Mesothelial cell of epicardium (in vitro differentiated cells): ENCODE results near the gene GALNT18. TPM values are rescaled to one million over a fixed set of nuclear protein-coding genes. Genes with fewer than 3 reads are reported as not detected.

ENCODE experiments used
- DNase-seq, 2 experiments: peaks; one replicate each; pipeline ENCODE4 v3.0.0; 2021; ENCODE audit warnings: low spot score in 2 of 2; ENCODE audit not compliant: unreplicated experiment in 2 of 2
- H3K27ac Mint-ChIP-seq: 2 replicates; pipeline ENCODE4 v1.8.0; 2021; ENCODE audit warnings: mixed read lengths
- H3K27me3 Mint-ChIP-seq: 2 replicates; pipeline ENCODE4 v1.8.0; 2021; ENCODE audit warnings: low read depth, mixed read lengths
- H3K36me3 Mint-ChIP-seq: 2 replicates; pipeline ENCODE4 v1.8.0; 2021; ENCODE audit warnings: mixed read lengths
- H3K4me1 Mint-ChIP-seq: 2 replicates; pipeline ENCODE4 v1.8.0; 2021; ENCODE audit warnings: mixed read lengths
- H3K4me3 Mint-ChIP-seq: 2 replicates; pipeline ENCODE4 v1.8.0; 2021; ENCODE audit warnings: mild to moderate bottlenecking, moderate library complexity, mixed read lengths
- H3K9me3 Mint-ChIP-seq: 2 replicates; pipeline ENCODE4 v1.8.0; 2021; ENCODE audit warnings: mixed read lengths
- total RNA-seq: library from RNA; stranded (reverse); gene quantifications from 3 replicates; pipeline ENCODE4 v1.2.1, GENCODE V29; 2021
- TF ChIP-seq, protein P1 (sequence below): fragments of 200-600 bp; sonication (generic); IDR thresholded peaks from one replicate; pipeline ENCODE4 v1.5.0; 2021; ENCODE audit warnings: antibody characterized with exemption; ENCODE audit not compliant: unreplicated experiment

Gene GALNT18
- total RNA-seq, 1 donor from 2014 or later: 4.2 TPM

GRCh38 chr11:11291041-11292015, 330.5 kb downstream of the GALNT18 start:
- no peak overlapping the region for H3K27ac Mint-ChIP-seq
- TF ChIP-seq, protein P1, sequence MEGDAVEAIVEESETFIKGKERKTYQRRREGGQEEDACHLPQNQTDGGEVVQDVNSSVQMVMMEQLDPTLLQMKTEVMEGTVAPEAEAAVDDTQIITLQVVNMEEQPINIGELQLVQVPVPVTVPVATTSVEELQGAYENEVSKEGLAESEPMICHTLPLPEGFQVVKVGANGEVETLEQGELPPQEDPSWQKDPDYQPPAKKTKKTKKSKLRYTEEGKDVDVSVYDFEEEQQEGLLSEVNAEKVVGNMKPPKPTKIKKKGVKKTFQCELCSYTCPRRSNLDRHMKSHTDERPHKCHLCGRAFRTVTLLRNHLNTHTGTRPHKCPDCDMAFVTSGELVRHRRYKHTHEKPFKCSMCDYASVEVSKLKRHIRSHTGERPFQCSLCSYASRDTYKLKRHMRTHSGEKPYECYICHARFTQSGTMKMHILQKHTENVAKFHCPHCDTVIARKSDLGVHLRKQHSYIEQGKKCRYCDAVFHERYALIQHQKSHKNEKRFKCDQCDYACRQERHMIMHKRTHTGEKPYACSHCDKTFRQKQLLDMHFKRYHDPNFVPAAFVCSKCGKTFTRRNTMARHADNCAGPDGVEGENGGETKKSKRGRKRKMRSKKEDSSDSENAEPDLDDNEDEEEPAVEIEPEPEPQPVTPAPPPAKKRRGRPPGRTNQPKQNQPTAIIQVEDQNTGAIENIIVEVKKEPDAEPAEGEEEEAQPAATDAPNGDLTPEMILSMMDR: no peak
- DNase-seq: no peak
- no peak overlapping the region for H3K4me3 Mint-ChIP-seq
- peaks cover 17% of the 10 kb centered on the region for H3K27me3 Mint-ChIP-seq
- H3K4me1 Mint-ChIP-seq: peaks cover 5% of the 10 kb centered on the region
- no peaks in the 10 kb centered on the region for H3K9me3 Mint-ChIP-seq
- H3K36me3 Mint-ChIP-seq: no peaks in the 10 kb centered on the region

- H3K9me3 Mint-ChIP-seq: no peaks in the 10 kb centered on the region
- TF ChIP-seq, protein P1: no peak
- peaks cover 5% of the 10 kb centered on the region for H3K4me1 Mint-ChIP-seq
- no peak overlapping the region for H3K4me3 Mint-ChIP-seq
- H3K36me3 Mint-ChIP-seq: no peaks in the 10 kb centered on the region
- DNase-seq: no peak
- H3K27me3 Mint-ChIP-seq: peaks cover 21% of the 10 kb centered on the region
- no peak overlapping the region for H3K27ac Mint-ChIP-seq
Measured at GRCh38 chr11:11290354-11290753, 331.5 kb downstream of the GALNT18 start.

- Mint-ChIP-seq H3K9me3 (no peaks in the 10 kb centered on the region), H3K36me3 (no peaks in the 10 kb centered on the region), H3K4me1 (peaks cover 5% of the 10 kb centered on the region), H3K27ac (no peak overlapping the region), H3K4me3 (no peak overlapping the region), H3K27me3 (peaks cover 21% of the 10 kb centered on the region)
- TF ChIP-seq, protein P1: no peak
- no peak for DNase-seq
Measured at GRCh38 chr11:11289669-11290068, 332.1 kb downstream of the GALNT18 start.

GRCh38 chr11:11288972-11289616, 332.7 kb downstream of the GALNT18 start:
- H3K4me3 Mint-ChIP-seq: no peak overlapping the region
- DNase-seq: no peak

GRCh38 chr11:11284481-11284880, 337.3 kb downstream of the GALNT18 start:
- peaks cover 15% of the 10 kb centered on the region for H3K27me3 Mint-ChIP-seq
- DNase-seq: no peak
- no peak overlapping the region for H3K4me3 Mint-ChIP-seq
- TF ChIP-seq, protein P1: no peak
- H3K27ac Mint-ChIP-seq: no peak overlapping the region
- H3K9me3 Mint-ChIP-seq: no peaks in the 10 kb centered on the region
- H3K36me3 Mint-ChIP-seq: no peaks in the 10 kb centered on the region
- peaks cover 3% of the 10 kb centered on the region for H3K4me1 Mint-ChIP-seq

More at GRCh38 chr11:11288972-11289616, 332.7 kb downstream of the GALNT18 start:
- H3K36me3 Mint-ChIP-seq: no peaks in the 10 kb centered on the region
- peaks cover 21% of the 10 kb centered on the region for H3K27me3 Mint-ChIP-seq
- peaks cover 5% of the 10 kb centered on the region for H3K4me1 Mint-ChIP-seq
- no peaks in the 10 kb centered on the region for H3K9me3 Mint-ChIP-seq
- H3K27ac Mint-ChIP-seq: no peak overlapping the region
- TF ChIP-seq, protein P1: no peak
